DMS153 treated with DMSO at 0.1 percent for 48 hours (cell line): ENCODE results near the gene TRIM49D1.
"Not testable (repeated sequence)": the region's sequence is repeated elsewhere in the genome, so short reads cannot be mapped to it uniquely, and the experiment has no call there.

Experiments
- DNase-seq: peaks from one replicate; lab custom pipeline; 2025; ENCODE audit not compliant: unreplicated experiment; lab: John Stamatoyannopoulos, UW

Gene TRIM49D1

GRCh38 chr11:89922195-89922660, at the start of gene TRIM49D1:
Gene TRIM49D1 (minus strand): TSS chr11:89922245. CDS start chr11:89917710, 4,535 bp downstream.
- DNase-seq = no peak

- not testable (repeated sequence) for DNase-seq
These were observed 43.7 kb upstream of the TRIM49D1 start, which contains the start of gene TRIM64 for GRCh38 chr11:89965737-89966136. Gene TRIM64 (plus strand): TSS chr11:89966037. CDS start chr11:89968504, 2,467 bp downstream.

GRCh38 chr11:89960833-89961232, 38.8 kb upstream of the TRIM49D1 start:
- DNase-seq = not testable (repeated sequence)

GRCh38 chr11:89923764-89924163, 1.7 kb upstream of the TRIM49D1 start, which contains the start of gene TRIM49D2:
Gene TRIM49D2 (plus strand): TSS chr11:89924064. CDS start chr11:89926762, 2,698 bp downstream.
- not testable (repeated sequence) for DNase-seq

GRCh38 chr11:89900809-89901208, 21.2 kb downstream of the TRIM49D1 start:
- DNase-seq = not testable (repeated sequence)

GRCh38 chr11:89893245-89893644, 28.8 kb downstream of the TRIM49D1 start:
- not testable (repeated sequence) for DNase-seq

GRCh38 chr11:89877511-89877910, 44.5 kb downstream of the TRIM49D1 start:
- not testable (repeated sequence) for DNase-seq

- DNase-seq = not testable (repeated sequence)
These were observed 49.5 kb downstream of the TRIM49D1 start for GRCh38 chr11:89872588-89872987.

GRCh38 chr11:89865223-89865622, 56.8 kb downstream of the TRIM49D1 start:
- not testable (repeated sequence) for DNase-seq

- DNase-seq = not testable (repeated sequence)
These were observed 57.9 kb downstream of the TRIM49D1 start for GRCh38 chr11:89863906-89864704.
